ENCODE data around the gene DLEU7. TPM values are rescaled to one million over a fixed set of nuclear protein-coding genes. Genes with fewer than 3 reads are reported as not detected.

DLEU7 gene
- total RNA-seq, 1 donor from 2014 or later = not detected

- intact Hi-C loops (cut with micrococcal nuclease) = loop anchor here (5.0 kb wide), 1 partner anchor 82 kb away; no protein-coding TSS in a partner anchor
- no peak for ATAC-seq (ENCODE audit: low read depth)
- H3K36me3 Mint-ChIP-seq (ENCODE audit: low read depth) = no peaks in the 10 kb centered on the region
These were observed 33.0 kb downstream of the DLEU7 start for GRCh38 chr13:50810468-50810867.

GRCh38 chr13:50809133-50810090, 34.1 kb downstream of the DLEU7 start:
- H3K27me3 Mint-ChIP-seq = no peaks in the 10 kb centered on the region
- H3K4me1 Mint-ChIP-seq = peaks cover 43% of the 10 kb centered on the region
- no peak for ATAC-seq (ENCODE audit: low read depth)
- intact Hi-C loops (cut with micrococcal nuclease) = loop anchor here (5.0 kb wide), 1 partner anchor 83 kb away; no protein-coding TSS in a partner anchor
- no peaks in the 10 kb centered on the region for H3K36me3 Mint-ChIP-seq (ENCODE audit: low read depth)
- no peak for DNase-seq
- peak overlapping the region; percentile 84 for H3K27ac Mint-ChIP-seq
- H3K9me3 Mint-ChIP-seq = peaks cover 5% of the 10 kb centered on the region
- CTCF ChIA-PET = interaction anchor here (0.9 to 5.4 kb wide), 4 partner anchors 9 to 833 kb away, joined by 3 to 28 read pairs (median 10); no protein-coding TSS in a partner anchor
- POLR2A ChIA-PET = interaction anchor here (0.6 to 3.7 kb wide), 10 partner anchors 9 to 812 kb away, joined by 3 to 28 read pairs (median 8); partner anchors contain the start of gene TRIM13
- H3K4me3 Mint-ChIP-seq = no peak overlapping the region
- no peak for TF ChIP-seq CTCF (IDR thresholded peaks at IDR 0.05)

More at GRCh38 chr13:50810468-50810867, 33.0 kb downstream of the DLEU7 start:
- peak overlapping the region; percentile 84 for H3K27ac Mint-ChIP-seq
- no peak for DNase-seq
- peak overlapping the region; percentile 65 for H3K4me3 Mint-ChIP-seq
- no peak for TF ChIP-seq CTCF (IDR thresholded peaks at IDR 0.05)
- ChIA-PET CTCF (interaction anchor here (0.9 to 5.4 kb wide), 3 partner anchors 10 to 104 kb away, joined by 4 to 28 read pairs (median 13); no protein-coding TSS in a partner anchor), POLR2A (interaction anchor here (0.5 to 3.7 kb wide), 11 partner anchors 10 to 813 kb away, joined by 3 to 28 read pairs (median 10); partner anchors contain the start of genes RNASEH2B and TRIM13)
- H3K4me1 Mint-ChIP-seq = peaks cover 43% of the 10 kb centered on the region
- H3K27me3 Mint-ChIP-seq = no peaks in the 10 kb centered on the region
- H3K9me3 Mint-ChIP-seq = peaks cover 4% of the 10 kb centered on the region

- Mint-ChIP-seq H3K4me3 (no peak overlapping the region), H3K4me1 (peaks cover 36% of the 10 kb centered on the region), H3K27me3 (no peaks in the 10 kb centered on the region), H3K36me3 (ENCODE audit: low read depth) (no peaks in the 10 kb centered on the region), H3K9me3 (peaks cover 5% of the 10 kb centered on the region), H3K27ac (no peak overlapping the region)
- no peak for ATAC-seq (ENCODE audit: low read depth)
- TF ChIP-seq CTCF (IDR thresholded peaks at IDR 0.05) = no peak
- POLR2A ChIA-PET = interaction anchor here (0.6 to 2.8 kb wide), 6 partner anchors 87 to 883 kb away, joined by 3 to 8 read pairs (median 4); partner anchors contain the start of gene TRIM13
- intact Hi-C loops (cut with micrococcal nuclease) = no loop called here
- DNase-seq = no peak
- CTCF ChIA-PET = interaction anchor here (0.8 to 3.9 kb wide), 5 partner anchors 106 to 829 kb away, joined by 3 to 21 read pairs (median 3); no protein-coding TSS in a partner anchor
These were observed 37.7 kb downstream of the DLEU7 start for GRCh38 chr13:50805805-50806204.

- Mint-ChIP-seq H3K36me3 (ENCODE audit: low read depth) (no peaks in the 10 kb centered on the region), H3K27me3 (no peaks in the 10 kb centered on the region), H3K4me3 (peak overlapping the region; percentile 64), H3K4me1 (peaks cover 40% of the 10 kb centered on the region), H3K27ac (peak overlapping the region; percentile 95), H3K9me3 (peaks cover 5% of the 10 kb centered on the region)
- TF ChIP-seq CTCF (IDR thresholded peaks at IDR 0.05) = no peak
- CTCF ChIA-PET = interaction anchor here (0.6 to 2.2 kb wide), 51 partner anchors 9 to 865 kb away, joined by 3 to 50 read pairs (median 5); partner anchors contain the start of genes RNASEH2B, SPRYD7 and TRIM13
- ATAC-seq (ENCODE audit: low read depth) = peak; percentile 74
- peak; percentile 39 for DNase-seq
- intact Hi-C loops (cut with micrococcal nuclease) = loop anchor here (1.0 to 5.0 kb wide), 18 partner anchors 28 to 864 kb away; partner anchors contain the start of genes SPRYD7 and TRIM13
- POLR2A ChIA-PET = interaction anchor here (0.5 to 3.9 kb wide), 37 partner anchors 9 to 828 kb away, joined by 3 to 187 read pairs (median 6); partner anchors contain the start of gene TRIM13
These were observed 42.2 kb downstream of the DLEU7 start for GRCh38 chr13:50801087-50801931.
